Ovary (tissue), 3 donors: ENCODE data around the gene FYB2.

ENCODE experiments used
- EP300 ChIP-seq: sonication (generic); formaldehyde crosslinking; IDR thresholded peaks from one replicate; pipeline ENCODE4 v1.6.1; 2017; ENCODE audit warnings: antibody characterized with exemption
- POLR2A ChIP-seq: fragments of 450-650 bp; IDR thresholded peaks from one replicate; pipeline ENCODE4 v1.6.1; 2017; ENCODE audit warnings: antibody characterized with exemption, mild to moderate bottlenecking, moderate library complexity
- TF ChIP-seq, protein P1 (sequence below), 3 donors: fragments of 450-650 bp in 2 of 3; fragments of 200-600 bp in 1 of 3; IDR thresholded peaks; one replicate each; pipeline versions ENCODE4 v1.5.1 to v1.8.0; 2016 to 2022; ENCODE audit warnings: antibody characterized with exemption in 3 of 3, mild to moderate bottlenecking in 1 of 3
- donor health status: DM: no; HTN: no; CAD: no.

DNA sequence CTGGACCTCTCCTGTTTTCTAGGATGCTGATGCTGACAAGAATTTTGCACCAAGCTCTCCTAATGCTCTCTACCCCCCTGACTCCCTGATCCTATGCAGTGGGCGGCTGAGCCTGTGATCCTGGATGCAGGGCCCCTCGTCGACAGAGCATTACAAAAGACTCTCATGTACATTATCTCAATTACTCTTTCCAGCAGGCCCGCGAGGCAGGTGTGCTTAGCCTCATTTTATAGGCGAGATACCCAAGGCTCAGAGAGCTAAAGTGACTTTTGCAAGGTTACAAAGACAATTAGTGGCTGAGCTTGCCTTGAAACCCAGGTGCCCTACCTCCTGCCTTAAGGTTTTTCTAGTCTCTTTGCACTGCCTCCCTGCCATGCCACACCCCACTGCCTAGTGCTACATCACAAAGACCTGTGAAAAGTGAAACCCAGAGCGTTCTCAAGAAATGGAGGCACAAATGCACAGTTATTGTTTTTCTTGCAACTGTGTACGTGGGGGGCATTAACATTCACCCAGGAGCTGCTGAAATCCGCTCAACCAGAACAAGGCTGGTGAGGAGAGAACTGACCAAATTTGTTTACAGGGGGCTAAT, 25.4 kb upstream of the FYB2 start:
- TF ChIP-seq POLR2A: no peak
- TF ChIP-seq EP300: no peak
- TF ChIP-seq, protein P1, sequence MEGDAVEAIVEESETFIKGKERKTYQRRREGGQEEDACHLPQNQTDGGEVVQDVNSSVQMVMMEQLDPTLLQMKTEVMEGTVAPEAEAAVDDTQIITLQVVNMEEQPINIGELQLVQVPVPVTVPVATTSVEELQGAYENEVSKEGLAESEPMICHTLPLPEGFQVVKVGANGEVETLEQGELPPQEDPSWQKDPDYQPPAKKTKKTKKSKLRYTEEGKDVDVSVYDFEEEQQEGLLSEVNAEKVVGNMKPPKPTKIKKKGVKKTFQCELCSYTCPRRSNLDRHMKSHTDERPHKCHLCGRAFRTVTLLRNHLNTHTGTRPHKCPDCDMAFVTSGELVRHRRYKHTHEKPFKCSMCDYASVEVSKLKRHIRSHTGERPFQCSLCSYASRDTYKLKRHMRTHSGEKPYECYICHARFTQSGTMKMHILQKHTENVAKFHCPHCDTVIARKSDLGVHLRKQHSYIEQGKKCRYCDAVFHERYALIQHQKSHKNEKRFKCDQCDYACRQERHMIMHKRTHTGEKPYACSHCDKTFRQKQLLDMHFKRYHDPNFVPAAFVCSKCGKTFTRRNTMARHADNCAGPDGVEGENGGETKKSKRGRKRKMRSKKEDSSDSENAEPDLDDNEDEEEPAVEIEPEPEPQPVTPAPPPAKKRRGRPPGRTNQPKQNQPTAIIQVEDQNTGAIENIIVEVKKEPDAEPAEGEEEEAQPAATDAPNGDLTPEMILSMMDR (IDR thresholded peaks at IDR 0.05): no peak
